Prostate gland (tissue), 2 donors: ENCODE data around the gene ECEL1. TPM values are rescaled to one million over a fixed set of nuclear protein-coding genes. Genes with fewer than 3 reads are reported as not detected.

ENCODE experiments used
- DNase-seq: peaks from one replicate; pipeline ENCODE4 v3.0.0-alpha.2; 2019; ENCODE audit warnings: low spot score
- H3K27ac ChIP-seq, 2 donors: fragments of 200-600 bp; sonication (generic); 2 replicates each; pipeline ENCODE4 v1.5.1; 2017 to 2019
- H3K27me3 ChIP-seq: fragments of 200-600 bp; sonication (generic); replicated peaks from 2 replicates; pipeline ENCODE4 v1.5.1; 2019; ENCODE audit not compliant: insufficient read depth
- H3K36me3 ChIP-seq, 2 donors: fragments of 200-600 bp; sonication (generic); 1 replicate in 1 of 2; 2 replicates in 1 of 2; pipeline versions ENCODE4 v1.5.1 to v1.8.1; 2017 to 2019
- H3K4me1 ChIP-seq: fragments of 200-600 bp; sonication (generic); replicated peaks from 2 replicates; pipeline ENCODE4 v1.5.1; 2019
- H3K4me3 ChIP-seq, 2 donors: fragments of 200-600 bp; sonication (generic); 2 replicates each; pipeline ENCODE4 v1.5.1; 2017 to 2019
- H3K9me3 ChIP-seq: fragments of 200-600 bp; sonication (generic); 2 replicates; pipeline ENCODE4 v1.5.1; 2017
- POLR2A ChIP-seq: fragments of 450-650 bp; IDR thresholded peaks from one replicate; pipeline ENCODE4 v1.6.1; 2016; ENCODE audit warnings: antibody characterized with exemption, mild to moderate bottlenecking
- POLR2AphosphoS5 ChIP-seq: sonication (generic); formaldehyde crosslinking; IDR thresholded peaks from one replicate; pipeline ENCODE4 v1.6.1; 2017; ENCODE audit warnings: antibody characterized with exemption
- WGBS: methylation state at CpG from one replicate; pipeline ENCODE4 v1.1.5; 2018; 5-methylcytosine and 5-hydroxymethylcytosine counted together
- intact Hi-C: fragments of 100-400 bp; cut with DNase I; formaldehyde crosslinking; loops from one replicate; pipeline ENCODE4 v1.14.2; 2022
- total RNA-seq, 2 donors: library from RNA; depleted of rRNA; stranded (reverse); fragments of >200 nt; gene quantifications; one replicate each; pipeline ENCODE4 v1.1.0, GENCODE V29; 2016
- TF ChIP-seq, protein P1 (sequence below), 4 experiments: fragments of 200-600 bp in 2 of 4; fragments of 450-650 bp in 2 of 4; sonication (generic) in 2 of 4; IDR thresholded peaks; 1 replicate in 3 of 4; 2 replicates in 1 of 4; pipeline ENCODE4 v1.5.1; 2016 to 2019; ENCODE audit warnings: antibody characterized with exemption in 4 of 4, mild to moderate bottlenecking in 2 of 4, moderate library complexity in 2 of 4

ECEL1 gene
- total RNA-seq, 2 donors from 2014 or later = 0.82 to 15.3 TPM

DNA sequence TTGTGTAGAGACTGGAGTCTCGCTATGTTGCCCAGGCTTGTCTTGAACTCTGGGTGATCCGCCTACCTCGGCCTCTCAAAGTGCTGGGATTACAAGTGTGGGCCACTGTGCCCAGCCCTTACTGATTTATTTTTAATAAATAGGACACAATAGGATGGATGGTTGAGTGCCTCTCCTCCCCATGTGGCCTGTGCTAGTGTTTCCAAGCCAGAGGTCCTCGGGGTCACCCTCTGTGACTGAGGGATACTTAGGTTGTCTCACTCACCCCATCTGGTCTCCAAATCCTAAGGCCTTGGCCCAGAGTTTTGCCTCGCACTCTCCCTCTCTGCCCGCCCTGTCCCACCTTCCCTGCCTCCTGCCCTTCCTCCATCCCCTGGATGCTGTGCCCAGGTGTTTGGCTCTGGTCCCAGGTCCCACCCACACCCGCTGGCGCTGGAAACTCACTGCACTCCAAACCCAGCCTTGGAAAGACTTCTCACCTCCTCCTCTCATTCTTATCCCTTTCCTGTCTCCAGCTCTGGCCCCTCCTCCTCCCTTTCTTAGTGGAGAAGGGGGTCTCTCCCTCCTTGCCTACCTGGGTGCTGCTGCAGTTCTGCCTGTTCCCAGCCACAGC is 4.7 kb upstream of the ECEL1 start:
- intact Hi-C loops = no loop called here
- Histone ChIP-seq H3K27me3 (no peaks in the 10 kb centered on the region), H3K4me1 (peaks cover under 1% of the 10 kb centered on the region), H3K9me3 (no peaks in the 10 kb centered on the region), H3K27ac (no peak overlapping the region), H3K36me3 (no peaks in the 10 kb centered on the region), H3K4me3 (no peak overlapping the region)
- TF ChIP-seq POLR2A = no peak
- TF ChIP-seq, protein P1, sequence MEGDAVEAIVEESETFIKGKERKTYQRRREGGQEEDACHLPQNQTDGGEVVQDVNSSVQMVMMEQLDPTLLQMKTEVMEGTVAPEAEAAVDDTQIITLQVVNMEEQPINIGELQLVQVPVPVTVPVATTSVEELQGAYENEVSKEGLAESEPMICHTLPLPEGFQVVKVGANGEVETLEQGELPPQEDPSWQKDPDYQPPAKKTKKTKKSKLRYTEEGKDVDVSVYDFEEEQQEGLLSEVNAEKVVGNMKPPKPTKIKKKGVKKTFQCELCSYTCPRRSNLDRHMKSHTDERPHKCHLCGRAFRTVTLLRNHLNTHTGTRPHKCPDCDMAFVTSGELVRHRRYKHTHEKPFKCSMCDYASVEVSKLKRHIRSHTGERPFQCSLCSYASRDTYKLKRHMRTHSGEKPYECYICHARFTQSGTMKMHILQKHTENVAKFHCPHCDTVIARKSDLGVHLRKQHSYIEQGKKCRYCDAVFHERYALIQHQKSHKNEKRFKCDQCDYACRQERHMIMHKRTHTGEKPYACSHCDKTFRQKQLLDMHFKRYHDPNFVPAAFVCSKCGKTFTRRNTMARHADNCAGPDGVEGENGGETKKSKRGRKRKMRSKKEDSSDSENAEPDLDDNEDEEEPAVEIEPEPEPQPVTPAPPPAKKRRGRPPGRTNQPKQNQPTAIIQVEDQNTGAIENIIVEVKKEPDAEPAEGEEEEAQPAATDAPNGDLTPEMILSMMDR (IDR thresholded peaks at IDR 0.05) = no peak
- TF ChIP-seq POLR2AphosphoS5 = no peak
- WGBS = 65% methylated on average over 8 of the region's 8 CpGs
- no peak for DNase-seq

GRCh38 chr2:232491139-232491780 is 3.6 kb upstream of the ECEL1 start:
- DNase-seq = no peak
- TF ChIP-seq POLR2AphosphoS5 (no peak), POLR2A (no peak)
- TF ChIP-seq, protein P1 (IDR thresholded peaks at IDR 0.05) = no peak
- H3K27ac ChIP-seq = no peak overlapping the region
- H3K4me3 ChIP-seq = no peak overlapping the region
- intact Hi-C loops = no loop called here
- peaks cover 8% of the 10 kb centered on the region for H3K27me3 ChIP-seq
- peaks cover 5% of the 10 kb centered on the region for H3K4me1 ChIP-seq
- WGBS = 97% methylated on average over 12 of the region's 12 CpGs
- H3K36me3 ChIP-seq = no peaks in the 10 kb centered on the region
- no peaks in the 10 kb centered on the region for H3K9me3 ChIP-seq

DNA sequence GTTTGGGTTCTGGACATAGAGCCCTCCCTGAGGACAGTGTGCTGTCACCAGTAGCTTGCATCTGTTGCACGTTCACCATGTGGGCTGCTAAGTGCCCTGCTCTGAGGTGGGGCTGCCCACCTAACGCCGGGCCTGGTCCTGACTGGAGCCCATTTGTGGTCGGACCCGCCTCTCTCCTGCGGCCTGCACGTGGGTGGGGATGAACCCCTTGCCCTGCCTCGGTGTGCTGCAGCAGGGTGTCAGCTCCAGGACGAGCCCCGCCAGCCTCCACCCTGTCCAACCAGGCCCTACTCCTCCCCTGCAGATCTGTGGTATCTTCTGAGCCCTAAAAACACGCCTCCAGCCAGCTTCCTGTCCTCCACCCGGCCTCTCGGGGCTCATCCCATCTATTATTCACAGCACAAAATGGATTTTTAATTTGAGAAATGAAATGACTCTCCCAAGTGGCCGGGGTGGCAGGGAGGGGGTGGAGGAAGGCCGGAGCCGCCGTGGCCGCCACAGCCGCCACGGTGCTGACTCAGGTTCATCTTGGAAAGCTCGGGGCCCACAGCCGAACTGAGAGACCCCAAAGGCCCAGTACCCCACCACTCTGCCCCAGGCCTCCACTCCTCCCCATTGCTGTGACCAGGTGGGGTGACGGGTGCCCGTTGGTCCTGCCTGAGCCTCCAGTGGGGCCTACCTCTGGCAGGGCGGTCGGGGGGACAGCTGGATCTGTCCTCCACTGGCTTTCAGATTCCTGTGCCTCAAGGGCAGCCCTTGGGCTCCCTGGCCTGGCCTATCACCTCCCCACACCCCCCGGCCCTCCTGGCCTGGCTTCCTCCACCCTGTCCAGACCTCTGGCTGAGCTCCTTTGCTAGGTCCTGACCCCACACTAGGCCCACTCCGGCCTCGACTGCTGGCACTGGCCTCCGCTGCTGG is 2.8 kb upstream of the ECEL1 start:
- Histone ChIP-seq H3K9me3 (no peaks in the 10 kb centered on the region), H3K4me1 (peaks cover 5% of the 10 kb centered on the region), H3K4me3 (no peak overlapping the region), H3K27me3 (peaks cover 16% of the 10 kb centered on the region), H3K36me3 (no peaks in the 10 kb centered on the region), H3K27ac (no peak overlapping the region)
- intact Hi-C loops = no loop called here
- no peak for DNase-seq
- no peak for TF ChIP-seq POLR2AphosphoS5
- TF ChIP-seq POLR2A = no peak
- TF ChIP-seq, protein P1 (IDR thresholded peaks at IDR 0.05) = no peak
- 85% methylated on average over 30 of the region's 30 CpGs for WGBS

GRCh38 chr2:232489516-232490220 is 2.0 kb upstream of the ECEL1 start:
- Histone ChIP-seq H3K4me3 (no peak overlapping the region), H3K36me3 (no peaks in the 10 kb centered on the region), H3K27me3 (peaks cover 23% of the 10 kb centered on the region), H3K27ac (no peak overlapping the region), H3K4me1 (peaks cover 5% of the 10 kb centered on the region), H3K9me3 (no peaks in the 10 kb centered on the region)
- intact Hi-C loops = no loop called here
- no peak for DNase-seq
- WGBS = 80% methylated on average over 9 of the region's 9 CpGs
- no peak for TF ChIP-seq POLR2AphosphoS5
- TF ChIP-seq POLR2A = no peak
- TF ChIP-seq, protein P1 (IDR thresholded peaks at IDR 0.05) = no peak
